Measurements from ENCODE around the gene SCN5A.

Gene SCN5A

GRCh38 chr3:38556640-38557358 is 92.7 kb downstream of the SCN5A start:
- no peak for FAIRE-seq

GRCh38 chr3:38555926-38556325 is 93.6 kb downstream of the SCN5A start:
- FAIRE-seq, result no peak

- no peak for FAIRE-seq
Measured at GRCh38 chr3:38555149-38555840, 94.2 kb downstream of the SCN5A start.

- no peak for FAIRE-seq
Measured at GRCh38 chr3:38554127-38554827, 95.2 kb downstream of the SCN5A start.

GRCh38 chr3:38553071-38553470 is 96.4 kb downstream of the SCN5A start:
- FAIRE-seq, result no peak

- FAIRE-seq, result no peak
Measured at GRCh38 chr3:38552364-38552763, 97.1 kb downstream of the SCN5A start.

GRCh38 chr3:38551026-38551832 is 98.3 kb downstream of the SCN5A start:
- FAIRE-seq, result no peak

GRCh38 chr3:38549957-38550840 is 99.3 kb downstream of the SCN5A start:
- FAIRE-seq, result no peak

- no peak for FAIRE-seq
Measured at GRCh38 chr3:38549486-38549885, 100.0 kb downstream of the SCN5A start.

GRCh38 chr3:38549082-38549481 is 100.4 kb downstream of the SCN5A start:
- no peak for FAIRE-seq

GRCh38 chr3:38548154-38548931 is 101.1 kb downstream of the SCN5A start:
- no peak for FAIRE-seq

- FAIRE-seq, result no peak
Measured at GRCh38 chr3:38545983-38546382, 103.5 kb downstream of the SCN5A start.

GRCh38 chr3:38545550-38545949 is 103.9 kb downstream of the SCN5A start:
- no peak for FAIRE-seq

- FAIRE-seq, result no peak
Measured at GRCh38 chr3:38544926-38545325, 104.6 kb downstream of the SCN5A start.

GRCh38 chr3:38543586-38543985 is 105.9 kb downstream of the SCN5A start:
- FAIRE-seq, result no peak

- no peak for FAIRE-seq
Measured at GRCh38 chr3:38542401-38543298, 106.8 kb downstream of the SCN5A start.

GRCh38 chr3:38541806-38542205 is 107.7 kb downstream of the SCN5A start:
- no peak for FAIRE-seq

GRCh38 chr3:38538773-38539353 is 110.6 kb downstream of the SCN5A start:
- no peak for FAIRE-seq

GRCh38 chr3:38536671-38537070 is 112.8 kb downstream of the SCN5A start:
- FAIRE-seq, result no peak

GRCh38 chr3:38534604-38535003 is 114.9 kb downstream of the SCN5A start:
- no peak for FAIRE-seq
